Adrenal gland (tissue), 12 donors: ENCODE data around the gene PIEZO1. TPM values are rescaled to one million over a fixed set of nuclear protein-coding genes. Genes with fewer than 3 reads are reported as not detected.

Experiments
- DNase-seq, 7 donors: peaks; one replicate each; pipeline ENCODE4 v3.0.0-alpha.2; 2019 to 2020
- H3K27ac ChIP-seq, 5 donors: fragments of 200-600 bp; sonication (generic) in 4 of 5; 1 replicate in 3 of 5; 2 replicates in 2 of 5; pipeline versions ENCODE4 v1.5.1 to v1.8.0; 2016 to 2020; ENCODE audit warnings: mild to moderate bottlenecking in 1 of 5
- H3K27me3 ChIP-seq: fragments of 200-600 bp; 2 replicates; pipeline ENCODE4 v1.8.0; 2021
- H3K36me3 ChIP-seq, 2 donors: fragments of 200-600 bp; replicated peaks in 1 of 2; 1 replicate in 1 of 2; 2 replicates in 1 of 2; pipeline versions ENCODE4 v1.5.1 to v1.8.0; 2018 to 2022
- H3K4me1 ChIP-seq, 2 donors: fragments of 200-600 bp; replicated peaks in 1 of 2; 1 replicate in 1 of 2; 2 replicates in 1 of 2; pipeline versions ENCODE4 v1.5.1 to v1.8.0; 2018 to 2021
- H3K4me3 ChIP-seq, 4 donors: fragments of 200-600 bp; sonication (generic) in 3 of 4; one replicate each; pipeline ENCODE4 v1.5.1; 2016 to 2018
- H3K9me3 ChIP-seq, 3 donors: fragments of 200-600 bp; sonication (generic) in 1 of 3; replicated peaks in 1 of 3; 1 replicate in 2 of 3; 2 replicates in 1 of 3; pipeline versions ENCODE4 v1.5.1 to v1.8.0; 2016 to 2021
- POLR2A ChIP-seq, 2 donors: fragments of 450-650 bp; IDR thresholded peaks; one replicate each; pipeline ENCODE4 v1.6.1; 2017; ENCODE audit warnings: antibody characterized with exemption in 2 of 2, mild to moderate bottlenecking in 2 of 2, moderate library complexity in 1 of 2
- WGBS, 4 donors: extraction: QIAGEN DNeasy Blood & Tissue Kit in 2 of 4; methylation state at CpG; one replicate each; pipeline versions ENCODE4 v1.1.5 to v1.1.7; 2013 to 2017; 5-methylcytosine and 5-hydroxymethylcytosine counted together
- intact Hi-C, 2 donors: fragments of 100-400 bp; cut with DNase I; formaldehyde crosslinking; loops; one replicate each; pipeline versions ENCODE4 v1.14.1 to v1.15.0; 2022 to 2023
- polyA plus RNA-seq, 3 donors: library from polyadenylated mRNA; stranded (reverse); fragments of 200-250 nt in 2 of 3; fragments of 350-450 nt in 1 of 3; fragmentation: Illumina TruSeq in 1 of 3; extraction: RNeasy Lipid Tissue Mini Kit (QIAGEN cat#74804) in 1 of 3; gene quantifications; one replicate each; pipeline ENCODE4 v1.2.3, GENCODE V29; 2013 to 2014
- total RNA-seq, 9 donors: library from RNA; depleted of rRNA in 4 of 9; stranded (reverse); fragments of >200 nt in 4 of 9; fragments of 120-200 nt in 1 of 9; fragmentation: NEBNext Ultra II Directional in 1 of 9; extraction: Animal tissue kit (Norgen Biotek cat#: 25700) in 1 of 9; gene quantifications; one replicate each; pipeline versions ENCODE4 v1.1.0 to v1.2.4, GENCODE V29; 2013 to 2023
- TF ChIP-seq, protein P1 (sequence below), 6 experiments: fragments of 450-650 bp in 4 of 6; fragments of 200-600 bp in 2 of 6; sonication (generic) in 1 of 6; IDR thresholded peaks; 1 replicate in 5 of 6; 2 replicates in 1 of 6; pipeline versions ENCODE4 v1.5.1 to v1.8.0; 2016 to 2021; ENCODE audit warnings: antibody characterized with exemption in 6 of 6, mild to moderate bottlenecking in 2 of 6, moderate library complexity in 1 of 6
- donor health status: healthy with polysubstance abuse.
- donor health status: Bipolar disorder and iron deficiency.
- donor health status: DM: yes; HTN: yes; CAD: no.
- donor health status: DM: no; HTN: no; CAD: no.
- donor health status: DM: no; HTN: no; CAD: no.
- donor health status: DM: yes; HTN: yes; CAD: no.

PIEZO1 gene
- total and polyA plus RNA-seq, 12 donors: 7.9 to 327 (median 92.4) TPM

DNA sequence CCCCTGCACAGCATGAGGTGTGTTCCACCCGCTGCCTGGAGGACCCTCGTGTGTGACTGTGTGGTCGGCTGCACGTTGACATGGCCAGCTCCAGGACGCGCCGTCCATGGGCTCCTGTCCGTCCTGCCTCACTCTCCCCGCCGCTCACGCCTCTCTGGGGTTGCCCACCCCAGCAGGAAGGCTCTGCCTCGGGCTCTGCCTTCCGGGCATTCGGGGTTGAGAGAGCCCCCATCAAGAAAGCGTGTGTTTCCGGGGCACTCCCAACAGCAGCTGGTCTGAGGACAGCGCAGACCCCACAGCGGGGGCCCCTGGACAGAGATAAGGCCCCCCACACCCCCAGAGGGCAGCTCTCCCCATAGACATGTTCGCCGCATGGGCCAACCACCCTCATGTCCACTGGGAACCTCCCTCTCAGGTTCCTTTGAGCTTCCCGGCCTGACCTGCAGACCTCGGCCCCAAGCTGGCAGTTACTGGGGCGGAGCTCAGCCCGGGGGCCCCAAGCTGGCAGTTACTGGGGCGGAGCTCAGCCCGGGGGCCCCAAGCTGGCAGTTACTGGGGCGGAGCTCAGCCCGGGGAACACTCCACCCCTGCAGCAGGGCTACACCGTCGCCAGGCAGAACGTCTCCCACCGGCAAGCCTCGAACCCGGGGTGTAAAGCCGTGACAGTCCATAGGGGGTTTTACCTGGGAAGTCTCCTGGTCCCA is 8.4 kb upstream of the PIEZO1 start:
- Histone ChIP-seq H3K36me3 (no peaks in the 10 kb centered on the region), H3K27me3 (peaks cover 11% of the 10 kb centered on the region), H3K4me1 (no peaks in the 10 kb centered on the region), H3K27ac (no peak overlapping the region), H3K4me3 (no peak overlapping the region), H3K9me3 (no peaks in the 10 kb centered on the region)
- TF ChIP-seq, protein P1, sequence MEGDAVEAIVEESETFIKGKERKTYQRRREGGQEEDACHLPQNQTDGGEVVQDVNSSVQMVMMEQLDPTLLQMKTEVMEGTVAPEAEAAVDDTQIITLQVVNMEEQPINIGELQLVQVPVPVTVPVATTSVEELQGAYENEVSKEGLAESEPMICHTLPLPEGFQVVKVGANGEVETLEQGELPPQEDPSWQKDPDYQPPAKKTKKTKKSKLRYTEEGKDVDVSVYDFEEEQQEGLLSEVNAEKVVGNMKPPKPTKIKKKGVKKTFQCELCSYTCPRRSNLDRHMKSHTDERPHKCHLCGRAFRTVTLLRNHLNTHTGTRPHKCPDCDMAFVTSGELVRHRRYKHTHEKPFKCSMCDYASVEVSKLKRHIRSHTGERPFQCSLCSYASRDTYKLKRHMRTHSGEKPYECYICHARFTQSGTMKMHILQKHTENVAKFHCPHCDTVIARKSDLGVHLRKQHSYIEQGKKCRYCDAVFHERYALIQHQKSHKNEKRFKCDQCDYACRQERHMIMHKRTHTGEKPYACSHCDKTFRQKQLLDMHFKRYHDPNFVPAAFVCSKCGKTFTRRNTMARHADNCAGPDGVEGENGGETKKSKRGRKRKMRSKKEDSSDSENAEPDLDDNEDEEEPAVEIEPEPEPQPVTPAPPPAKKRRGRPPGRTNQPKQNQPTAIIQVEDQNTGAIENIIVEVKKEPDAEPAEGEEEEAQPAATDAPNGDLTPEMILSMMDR (IDR thresholded peaks at IDR 0.05): no peak
- intact Hi-C loops: no loop called here
- WGBS, 4 donors: 56 to 63% (median 61%) methylated on average over 24 to 35 of the region's 35 CpGs
- DNase-seq: no peak

DNA sequence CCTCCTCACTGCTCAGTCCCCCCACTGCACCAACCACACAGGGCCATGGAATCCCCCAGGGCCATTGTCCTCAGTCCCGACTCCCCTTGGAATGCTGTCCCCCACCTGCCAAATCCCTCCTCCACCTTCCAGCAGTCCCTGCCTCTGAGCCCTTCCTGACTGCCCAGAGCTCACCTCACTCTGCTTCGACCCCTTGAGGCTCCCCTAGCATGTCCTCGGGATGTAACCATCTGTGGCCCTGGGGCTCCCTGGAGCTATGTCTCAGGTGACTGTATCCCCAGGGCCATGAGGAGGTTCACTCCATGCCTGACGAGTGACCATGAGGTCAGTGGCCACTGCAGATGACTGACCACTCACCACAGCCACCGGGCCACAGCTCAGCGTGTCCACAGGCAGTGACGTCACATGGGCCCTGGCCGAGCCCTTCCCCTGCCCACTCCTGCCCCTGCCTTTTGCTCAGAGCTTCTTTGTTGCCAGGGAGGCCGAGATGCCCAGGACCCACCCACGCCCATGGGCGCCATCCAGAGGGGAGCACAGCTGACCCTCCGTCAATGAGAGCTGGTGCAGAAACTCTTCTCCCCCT is 7.7 kb upstream of the PIEZO1 start:
- 76 to 89% (median 78%) methylated on average over 3 to 12 of the region's 12 CpGs for WGBS, 4 donors
- TF ChIP-seq, protein P1 (IDR thresholded peaks at IDR 0.05): no peak
- no peak for TF ChIP-seq POLR2A (IDR thresholded peaks at IDR 0.05)
- H3K27ac ChIP-seq: no peak overlapping the region
- H3K27me3 ChIP-seq: peaks cover 11% of the 10 kb centered on the region
- no peak for DNase-seq
- no peaks in the 10 kb centered on the region for H3K36me3 ChIP-seq
- intact Hi-C loops: no loop called here
- no peaks in the 10 kb centered on the region for H3K9me3 ChIP-seq
- no peak overlapping the region for H3K4me3 ChIP-seq
- H3K4me1 ChIP-seq: no peaks in the 10 kb centered on the region

DNA sequence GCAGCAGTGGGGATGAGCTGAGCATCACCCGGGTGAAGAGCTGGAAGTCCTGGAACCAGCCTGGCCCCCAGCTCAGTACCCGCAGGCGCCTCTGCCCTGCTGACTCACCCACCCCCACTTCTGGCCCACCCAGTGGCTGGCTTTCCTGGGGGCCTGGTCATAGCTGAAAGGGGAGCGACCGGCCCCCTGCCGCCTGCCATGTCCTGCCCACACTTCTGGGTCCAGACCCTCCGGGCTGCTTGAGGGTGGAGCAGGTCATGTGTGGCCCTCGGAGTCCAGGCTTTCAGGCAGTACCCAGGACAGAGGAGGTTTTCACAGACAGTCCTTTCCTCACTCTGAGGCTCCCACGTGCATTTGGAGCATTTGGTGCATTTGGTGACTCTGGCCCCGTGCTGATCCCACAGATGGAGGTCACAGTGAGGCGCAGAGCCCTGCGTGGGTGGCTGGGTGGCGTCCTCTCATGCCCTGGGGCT is 7.1 kb upstream of the PIEZO1 start:
- intact Hi-C loops: no loop called here
- TF ChIP-seq POLR2A (IDR thresholded peaks at IDR 0.05): no peak
- TF ChIP-seq, protein P1 (IDR thresholded peaks at IDR 0.05): no peak
- H3K36me3 ChIP-seq: no peaks in the 10 kb centered on the region
- no peak overlapping the region for H3K27ac ChIP-seq
- no peak overlapping the region for H3K4me3 ChIP-seq
- H3K27me3 ChIP-seq: peaks cover 11% of the 10 kb centered on the region
- no peaks in the 10 kb centered on the region for H3K4me1 ChIP-seq
- WGBS, 4 donors: 60 to 72% (median 68%) methylated on average over 2 to 13 of the region's 13 CpGs
- H3K9me3 ChIP-seq: no peaks in the 10 kb centered on the region
- DNase-seq: no peak

DNA sequence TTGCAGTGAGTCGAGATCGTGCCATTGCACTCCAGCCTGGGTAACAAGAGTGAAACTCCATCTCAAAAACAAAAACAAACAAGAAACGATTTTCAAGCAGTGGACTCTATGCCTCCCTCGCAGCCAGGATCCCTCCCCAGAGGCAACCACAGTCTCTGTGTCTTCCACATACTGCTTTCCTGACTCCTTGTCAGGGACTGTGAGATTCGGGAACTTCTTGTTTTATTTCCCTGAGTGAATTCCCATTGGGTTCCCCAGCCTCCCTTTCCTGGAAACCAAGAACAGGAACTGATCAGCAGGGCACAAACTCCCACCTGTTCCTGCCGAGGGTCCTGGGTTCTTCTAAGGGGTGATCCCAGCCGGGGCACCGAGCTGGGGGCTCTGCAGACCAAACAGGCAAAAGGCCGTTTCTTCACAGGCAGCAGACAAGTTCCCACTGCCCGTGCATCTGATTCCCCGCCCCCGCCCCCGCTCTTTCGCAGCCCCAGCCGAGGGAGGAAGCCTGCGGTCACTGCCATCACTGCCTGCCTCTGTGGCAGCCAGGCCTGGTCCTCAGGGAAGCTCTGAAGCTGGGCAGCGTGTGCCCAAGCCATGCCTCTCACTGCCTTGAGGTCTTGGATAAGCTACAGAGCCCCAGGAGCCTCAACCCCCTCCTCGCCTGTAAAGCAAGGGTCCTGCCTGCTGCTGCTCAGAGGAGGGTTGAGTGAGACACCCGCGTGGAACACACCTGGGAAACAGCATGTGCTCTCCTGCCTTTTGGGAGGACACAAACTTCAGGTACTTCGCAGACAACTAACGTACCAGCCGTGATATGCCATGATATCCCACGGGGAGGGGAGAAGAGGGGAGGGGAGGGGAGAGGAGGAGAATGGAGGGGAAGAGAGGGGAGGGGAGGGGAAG is 5.5 kb upstream of the PIEZO1 start:
- Histone ChIP-seq H3K4me1 (no peaks in the 10 kb centered on the region), H3K36me3 (no peaks in the 10 kb centered on the region), H3K9me3 (no peaks in the 10 kb centered on the region), H3K4me3 (no peak overlapping the region), H3K27me3 (peaks cover 11% of the 10 kb centered on the region), H3K27ac (peak overlapping the region in 1 of 5 donors; percentile 10)
- no peak for TF ChIP-seq POLR2A (IDR thresholded peaks at IDR 0.05)
- intact Hi-C loops: no loop called here
- peak in 1 of 7 donors; percentile 40 for DNase-seq
- 42 to 53% (median 48%) methylated on average over 7 to 24 of the region's 24 CpGs for WGBS, 4 donors
